IPS-15b (cell line): ENCODE measurements around the gene SPAAR.
"Not testable (repeated sequence)": the region's sequence is repeated elsewhere in the genome, so short reads cannot be mapped to it uniquely, and the experiment has no call there.

Source experiments
- H3K27me3 ChIP-seq: one replicate; pipeline ENCODE4 v1.6.1; 2013; ENCODE audit warnings: low read length; ENCODE audit not compliant: control insufficient read depth, insufficient read depth
- H3K36me3 ChIP-seq: one replicate; pipeline ENCODE4 v1.6.1; 2013; ENCODE audit warnings: low read length; ENCODE audit not compliant: control insufficient read depth, insufficient read depth
- H3K4me1 ChIP-seq: one replicate; pipeline ENCODE4 v1.6.1; 2013; ENCODE audit warnings: mild to moderate bottlenecking, low read length; ENCODE audit not compliant: control insufficient read depth, insufficient read depth
- H3K4me3 ChIP-seq: one replicate; pipeline ENCODE4 v1.5.1; 2013; ENCODE audit warnings: low read depth, low read length
- H3K9ac ChIP-seq: one replicate; pipeline ENCODE4 v1.6.1; 2013; ENCODE audit warnings: low read depth, mild to moderate bottlenecking, low read length
- H3K9me3 ChIP-seq: one replicate; pipeline ENCODE4 v1.6.1; 2013; ENCODE audit warnings: mild to moderate bottlenecking, low read length; ENCODE audit not compliant: control insufficient read depth, insufficient read depth

SPAAR gene

DNA sequence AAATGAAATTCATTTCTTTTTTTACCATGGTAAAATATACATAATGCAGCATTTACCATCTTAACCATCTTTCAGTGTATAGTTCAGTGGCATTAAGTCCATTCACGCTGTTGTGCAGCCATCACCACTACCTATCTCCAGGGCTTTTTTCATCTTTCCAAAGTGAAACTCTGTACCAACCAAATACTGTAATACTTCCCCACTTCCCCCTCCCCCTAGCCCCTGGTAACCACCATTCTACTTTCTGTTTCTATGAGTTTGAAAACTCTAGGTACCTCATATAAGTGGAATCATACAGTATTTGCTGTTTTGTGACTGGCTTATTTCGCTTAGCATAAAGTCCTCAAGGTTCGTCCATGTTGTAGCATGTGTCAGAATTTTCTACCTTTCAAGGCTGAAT lies 23.4 kb downstream of the SPAAR start:
- H3K27me3 ChIP-seq, result no peaks in the 10 kb centered on the region
- H3K36me3 ChIP-seq, result no peaks in the 10 kb centered on the region
- H3K4me1 ChIP-seq, result no peaks in the 10 kb centered on the region
- no peak overlapping the region for H3K9ac ChIP-seq
- H3K4me3 ChIP-seq, result no peak overlapping the region
- H3K9me3 ChIP-seq, result no peaks in the 10 kb centered on the region

DNA sequence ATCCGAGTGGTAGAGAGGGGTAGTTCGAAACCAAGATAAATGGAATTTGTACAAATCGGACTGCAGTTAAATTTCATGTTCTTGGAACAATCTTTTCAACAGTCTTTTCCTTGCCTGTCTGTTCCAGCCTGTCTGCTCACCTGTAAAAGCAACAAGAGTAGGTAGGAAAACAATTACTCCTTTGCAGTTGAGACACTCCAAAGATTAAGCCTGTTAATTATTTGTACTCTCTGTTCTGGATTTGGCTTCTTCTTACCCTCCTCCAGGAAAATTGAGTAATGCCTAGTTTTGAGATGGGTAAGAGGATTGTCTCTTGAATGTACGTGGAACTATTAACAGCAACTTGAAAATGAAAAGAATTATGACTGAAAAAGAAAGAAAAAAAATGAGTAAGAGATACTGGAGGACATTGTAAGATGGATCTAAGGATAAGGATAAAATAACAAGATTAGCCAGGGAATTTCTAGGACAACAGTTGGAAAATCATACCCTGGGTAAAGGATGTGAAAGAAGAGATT lies 24.3 kb downstream of the SPAAR start:
- no peak overlapping the region for H3K9ac ChIP-seq
- no peak overlapping the region for H3K4me3 ChIP-seq
- H3K4me1 ChIP-seq, result no peaks in the 10 kb centered on the region
- H3K36me3 ChIP-seq, result no peaks in the 10 kb centered on the region
- no peaks in the 10 kb centered on the region for H3K27me3 ChIP-seq
- no peaks in the 10 kb centered on the region for H3K9me3 ChIP-seq

DNA sequence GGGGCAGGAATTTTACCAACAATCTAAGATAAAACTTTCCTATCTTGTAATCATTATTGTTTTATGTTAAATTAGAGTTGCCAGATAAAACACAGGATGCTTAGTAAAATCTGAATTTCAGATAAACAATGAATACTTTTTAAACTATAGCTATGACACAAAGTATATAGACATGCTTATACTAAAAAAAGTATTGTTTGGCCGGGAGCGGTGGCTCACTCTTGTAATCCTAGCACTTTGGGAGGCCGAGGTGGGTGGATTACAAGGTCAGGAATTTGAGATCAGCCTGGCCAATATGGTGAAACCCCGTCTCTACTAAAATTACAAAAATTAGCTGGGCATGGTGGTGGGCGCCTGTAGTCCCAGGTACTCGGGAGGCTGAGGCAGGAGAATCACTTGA lies 24.8 kb downstream of the SPAAR start:
- H3K4me1 ChIP-seq, H3K9ac ChIP-seq, H3K27me3 ChIP-seq, H3K9me3 ChIP-seq, H3K4me3 ChIP-seq, H3K36me3 ChIP-seq: not testable (repeated sequence)

DNA sequence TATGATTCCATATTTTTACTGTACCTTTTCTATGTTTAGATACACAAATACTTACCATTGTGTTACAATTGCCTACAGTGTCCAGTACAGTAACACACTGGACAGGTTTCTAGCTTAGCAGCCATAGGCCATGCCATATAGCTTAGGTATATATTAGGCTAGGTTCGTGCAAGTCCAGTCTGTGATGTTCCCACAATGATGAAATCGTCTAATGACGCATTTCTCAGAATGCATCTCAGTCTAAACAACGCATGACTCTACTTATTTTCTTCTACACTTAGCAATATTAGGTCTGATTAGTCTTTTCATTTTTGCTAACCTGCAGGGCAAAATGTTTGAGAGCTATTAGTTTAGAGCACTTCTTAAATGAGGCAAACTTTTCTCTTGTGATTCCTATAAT lies 26.0 kb downstream of the SPAAR start:
- Histone ChIP-seq H3K9me3 (no peaks in the 10 kb centered on the region), H3K4me3 (no peak overlapping the region), H3K9ac (no peak overlapping the region)

DNA sequence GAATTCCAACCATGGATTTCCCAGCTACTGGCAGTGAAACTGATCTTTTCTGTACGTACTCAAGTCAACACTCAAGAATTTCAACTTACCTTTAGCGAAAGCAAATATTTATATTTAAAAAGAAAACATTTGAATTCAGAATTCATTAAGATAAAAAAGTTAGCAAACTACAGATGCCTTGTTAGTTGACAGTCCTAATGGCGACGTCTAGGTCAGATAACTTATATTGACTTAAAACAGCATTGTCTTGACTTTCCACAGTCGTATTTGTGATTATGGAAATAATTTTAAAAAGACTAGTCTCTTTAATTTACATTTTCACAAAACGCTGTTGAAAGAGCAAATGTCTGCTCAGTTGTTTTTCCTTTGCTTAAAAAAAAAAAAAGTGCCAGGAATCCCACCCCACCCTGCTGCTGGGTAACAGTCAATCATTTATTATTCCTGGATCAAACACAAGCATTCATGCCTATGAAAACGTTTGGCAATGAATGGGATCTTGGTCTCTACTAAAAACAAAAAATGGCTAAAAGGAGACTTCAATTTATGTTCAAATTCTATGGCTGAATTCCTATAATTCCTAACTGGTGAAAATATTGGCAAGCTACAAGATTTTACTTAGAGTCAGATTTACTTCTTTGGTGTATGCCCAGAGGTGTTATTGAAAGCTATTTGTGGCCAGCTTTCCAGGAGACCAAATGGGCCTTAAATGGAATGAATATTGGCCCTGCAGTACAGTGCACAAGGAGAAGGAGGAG lies 26.6 kb downstream of the SPAAR start:
- Histone ChIP-seq H3K36me3 (no peaks in the 10 kb centered on the region), H3K27me3 (peaks cover 8% of the 10 kb centered on the region), H3K4me1 (no peaks in the 10 kb centered on the region), H3K4me3 (no peak overlapping the region), H3K9me3 (no peaks in the 10 kb centered on the region), H3K9ac (no peak overlapping the region)

More for the DNA sequence above, 26.0 kb downstream of the SPAAR start:
- Histone ChIP-seq H3K36me3 (no peaks in the 10 kb centered on the region), H3K4me1 (no peaks in the 10 kb centered on the region), H3K27me3 (peaks cover 6% of the 10 kb centered on the region)

DNA sequence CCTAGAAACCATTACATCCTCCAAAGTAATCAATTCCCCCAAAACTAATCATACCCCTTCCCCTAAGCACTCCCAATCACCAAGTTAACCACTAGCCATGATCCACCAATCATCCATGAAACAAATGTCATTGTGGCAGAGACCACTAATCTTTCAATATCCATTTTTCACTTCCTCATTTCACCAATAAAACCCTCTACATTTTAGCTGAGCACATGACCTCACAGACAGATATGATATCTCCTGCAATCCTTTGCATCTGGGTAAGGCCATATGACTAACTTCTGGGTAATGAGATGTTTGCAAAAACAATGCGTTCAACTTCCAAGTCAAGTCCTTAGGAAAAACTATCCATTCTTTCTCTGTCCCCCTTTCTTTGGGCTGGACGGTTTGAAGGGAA lies 27.9 kb downstream of the SPAAR start:
- Histone ChIP-seq H3K27me3 (peaks cover 21% of the 10 kb centered on the region), H3K9ac (no peak overlapping the region), H3K4me1 (no peaks in the 10 kb centered on the region), H3K9me3 (no peaks in the 10 kb centered on the region), H3K4me3 (no peak overlapping the region), H3K36me3 (no peaks in the 10 kb centered on the region)

DNA sequence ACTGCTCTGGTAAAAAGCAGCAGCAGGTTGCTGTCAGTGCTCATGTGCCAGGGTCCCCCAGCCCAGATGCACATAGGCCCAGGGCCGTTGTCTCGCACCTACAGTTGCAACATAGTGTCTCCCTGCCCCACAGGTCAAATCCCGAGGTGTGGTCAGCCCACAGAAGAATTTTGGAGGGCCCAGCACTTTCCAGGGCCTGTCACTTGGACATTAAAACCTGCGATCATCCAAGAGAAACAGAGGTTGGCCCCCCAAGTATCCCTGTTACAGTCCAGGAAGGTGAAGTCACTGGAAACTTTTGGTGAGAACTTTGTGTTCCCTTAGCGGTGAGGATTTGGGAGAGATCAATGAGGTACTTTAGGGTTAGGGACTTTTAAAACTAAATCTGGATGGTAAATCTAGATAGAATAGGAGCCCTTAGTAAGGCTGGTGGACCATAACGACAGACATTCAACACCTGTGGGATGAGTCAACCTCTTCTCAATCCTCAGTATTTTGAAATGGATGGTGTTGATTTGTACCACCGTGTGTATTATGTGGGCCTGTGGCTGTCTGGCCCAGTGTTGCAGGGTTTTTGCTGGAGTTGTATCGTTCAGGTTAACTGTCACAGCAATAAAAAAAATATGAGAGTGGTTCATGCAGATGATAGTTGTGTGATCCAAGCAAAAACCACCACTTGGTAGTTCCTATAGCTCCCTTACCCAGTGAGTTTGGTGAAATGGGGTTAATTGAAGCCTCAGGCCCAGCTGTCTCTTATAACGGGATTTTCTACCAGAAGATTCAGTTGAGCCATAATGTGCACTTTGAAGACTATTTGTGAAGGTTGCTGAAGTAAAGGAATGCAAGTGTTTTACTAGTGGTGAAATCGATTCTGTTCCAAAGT lies 29.4 kb downstream of the SPAAR start:
- peaks cover 36% of the 10 kb centered on the region for H3K27me3 ChIP-seq
- H3K9ac ChIP-seq, result no peak overlapping the region
- H3K4me3 ChIP-seq, result no peak overlapping the region
- no peaks in the 10 kb centered on the region for H3K36me3 ChIP-seq
- H3K9me3 ChIP-seq, result no peaks in the 10 kb centered on the region
- no peaks in the 10 kb centered on the region for H3K4me1 ChIP-seq

DNA sequence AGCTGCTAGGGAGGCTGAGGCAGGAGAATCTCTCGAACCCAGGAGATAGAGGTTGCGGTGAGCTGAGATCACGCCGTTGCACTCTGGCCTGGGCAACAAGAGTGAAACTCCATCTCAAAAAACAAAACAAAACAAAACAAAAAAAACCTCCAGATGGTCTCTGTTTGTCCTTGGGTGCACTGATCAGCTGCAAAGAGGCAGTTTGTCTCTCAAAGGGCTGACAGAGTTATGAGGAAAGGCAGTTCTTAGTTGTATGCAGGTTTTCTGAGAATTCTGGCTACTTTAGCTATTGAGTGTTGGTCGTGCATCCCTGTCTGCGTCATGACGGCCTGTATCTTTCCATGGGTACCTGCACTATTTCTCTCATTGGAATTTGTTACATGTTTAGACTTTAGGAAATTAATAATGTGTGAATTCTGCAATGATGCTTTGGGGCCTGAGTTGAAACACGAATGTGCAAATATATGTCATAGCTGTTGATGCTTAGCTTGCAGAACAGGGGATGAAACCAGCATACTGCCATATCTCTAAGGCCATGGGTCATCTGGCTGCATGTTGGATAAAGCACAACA lies 30.5 kb downstream of the SPAAR start:
- no peak overlapping the region for H3K9ac ChIP-seq
- H3K4me3 ChIP-seq, result no peak overlapping the region
- no peaks in the 10 kb centered on the region for H3K36me3 ChIP-seq
- H3K4me1 ChIP-seq, result no peaks in the 10 kb centered on the region
- H3K27me3 ChIP-seq, result peaks cover 46% of the 10 kb centered on the region
- H3K9me3 ChIP-seq, result no peaks in the 10 kb centered on the region

DNA sequence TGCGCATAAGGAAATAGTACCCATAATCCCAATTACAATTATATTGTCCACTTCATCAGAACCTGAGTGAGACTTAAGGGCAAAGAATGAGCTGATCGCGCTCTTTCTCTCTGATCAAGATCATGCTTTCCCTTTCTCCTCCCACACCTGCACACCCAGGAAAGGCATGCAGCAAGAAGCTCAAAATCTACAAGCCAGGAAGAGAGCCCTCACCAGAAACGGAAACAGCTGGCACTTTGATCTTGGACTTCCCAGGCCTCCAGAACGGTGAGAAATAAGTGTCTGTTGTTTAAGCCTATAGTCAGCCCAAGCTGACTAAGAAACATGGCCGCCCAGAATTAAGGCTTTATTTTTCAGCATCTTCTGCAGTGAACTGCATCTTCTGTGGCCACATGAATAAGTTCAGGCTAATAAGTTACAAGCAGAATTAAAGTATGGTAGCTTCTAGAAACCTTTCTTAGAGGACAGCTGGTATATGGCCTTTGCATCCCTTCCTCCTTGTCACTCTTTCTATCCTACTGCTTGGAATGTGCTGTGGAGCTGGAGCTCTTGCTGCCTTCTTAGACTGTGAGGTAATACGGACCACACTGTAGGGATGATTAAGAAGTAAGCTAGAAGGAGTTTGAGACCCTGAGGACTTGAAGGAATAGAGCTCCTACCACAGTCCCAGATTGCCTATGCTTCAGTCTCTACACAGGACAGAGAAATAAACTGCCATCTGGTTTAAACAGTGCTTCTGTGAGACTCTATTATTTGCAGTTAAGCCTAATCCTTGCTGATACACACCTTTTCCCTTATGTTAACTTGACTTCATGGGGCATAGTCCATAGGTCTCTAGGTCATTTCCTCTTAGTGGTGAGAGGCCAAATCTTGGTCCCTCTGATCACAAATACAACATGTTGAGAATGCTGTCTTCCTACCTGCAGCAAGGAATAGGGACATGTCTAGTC lies 31.4 kb downstream of the SPAAR start:
- Histone ChIP-seq H3K36me3 (no peaks in the 10 kb centered on the region), H3K9me3 (no peaks in the 10 kb centered on the region), H3K27me3 (peaks cover 53% of the 10 kb centered on the region), H3K4me1 (no peaks in the 10 kb centered on the region), H3K9ac (no peak overlapping the region), H3K4me3 (no peak overlapping the region)

DNA sequence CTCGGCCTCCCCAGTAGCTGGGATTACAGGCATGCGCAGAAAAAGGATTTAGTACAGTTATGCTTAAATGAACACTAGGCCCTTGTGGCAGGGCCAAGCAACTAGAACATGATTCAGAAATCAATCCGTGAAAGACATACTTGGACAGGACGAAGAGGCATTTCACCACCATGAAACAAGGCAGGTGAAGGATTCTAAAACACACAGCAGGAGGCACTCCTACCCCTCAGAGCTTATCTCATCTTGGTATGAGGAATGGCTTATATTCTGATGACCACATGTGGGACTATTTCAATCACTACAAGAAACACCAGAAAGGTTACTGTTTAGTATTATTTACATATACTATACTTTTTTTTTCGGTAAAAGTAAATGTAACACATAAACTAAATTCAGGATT lies 33.0 kb downstream of the SPAAR start:
- H3K9ac ChIP-seq, result no peak overlapping the region
- H3K4me1 ChIP-seq, result no peaks in the 10 kb centered on the region
- H3K9me3 ChIP-seq, result no peaks in the 10 kb centered on the region
- no peak overlapping the region for H3K4me3 ChIP-seq
- no peaks in the 10 kb centered on the region for H3K36me3 ChIP-seq
- peaks cover 53% of the 10 kb centered on the region for H3K27me3 ChIP-seq

DNA sequence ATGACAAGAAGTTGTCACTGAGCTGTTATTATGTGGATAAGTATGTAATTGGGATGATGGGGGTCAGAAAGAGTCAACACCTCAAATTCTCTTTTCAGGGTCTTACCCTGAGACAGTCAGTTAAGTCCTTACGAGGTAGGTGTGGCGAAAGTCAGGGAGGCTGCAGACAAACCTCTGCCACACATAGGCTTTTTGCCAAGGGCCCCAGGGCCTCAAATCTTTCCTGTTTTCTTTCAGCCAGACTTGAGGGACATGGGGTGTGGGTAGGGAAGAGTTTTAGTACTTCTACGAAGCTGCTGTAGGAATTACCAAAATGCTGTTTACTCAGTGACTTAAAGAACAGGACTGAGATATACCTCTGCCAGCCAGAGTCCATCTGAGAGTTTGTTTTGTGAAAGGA lies 34.9 kb downstream of the SPAAR start:
- no peak overlapping the region for H3K4me3 ChIP-seq
- H3K9ac ChIP-seq, result no peak overlapping the region
- no peaks in the 10 kb centered on the region for H3K36me3 ChIP-seq
- peaks cover 53% of the 10 kb centered on the region for H3K27me3 ChIP-seq
- H3K4me1 ChIP-seq, result peaks cover under 1% of the 10 kb centered on the region
- no peaks in the 10 kb centered on the region for H3K9me3 ChIP-seq
